Progenitor cell of endocrine pancreas (in vitro differentiated cells): ENCODE results near the gene SUPT5H. TPM values are rescaled to one million over a fixed set of nuclear protein-coding genes. Genes with fewer than 3 reads are reported as not detected.
A peak's percentile ranks its signal among the peaks of the same experiment; 100 is the strongest.

Experiments
- DNase-seq: peaks from one replicate; pipeline ENCODE4 v3.0.0; 2021; ENCODE audit warnings: low spot score; ENCODE audit not compliant: unreplicated experiment
- H3K27ac Mint-ChIP-seq: 2 replicates; pipeline ENCODE4 v1.8.0; 2021; ENCODE audit warnings: mild to moderate bottlenecking, moderate library complexity, mixed read lengths
- H3K27me3 Mint-ChIP-seq: 2 replicates; pipeline ENCODE4 v1.8.0; 2021; ENCODE audit warnings: mixed read lengths
- H3K36me3 Mint-ChIP-seq: 2 replicates; pipeline ENCODE4 v1.8.0; 2022; ENCODE audit warnings: mixed read lengths; ENCODE audit not compliant: insufficient read depth
- H3K4me1 Mint-ChIP-seq: 2 replicates; pipeline ENCODE4 v1.8.0; 2021; ENCODE audit warnings: low read depth, mixed read lengths
- H3K4me3 Mint-ChIP-seq: 2 replicates; pipeline ENCODE4 v1.8.0; 2021; ENCODE audit warnings: low read depth, mild to moderate bottlenecking, moderate library complexity, mixed read lengths
- H3K9me3 Mint-ChIP-seq: 2 replicates; pipeline ENCODE4 v1.8.0; 2021; ENCODE audit warnings: low read depth, mixed read lengths
- total RNA-seq: library from RNA; stranded (reverse); gene quantifications from 2 replicates; pipeline ENCODE4 v1.2.1, GENCODE V29; 2021
- TF ChIP-seq, protein P1 (sequence below): fragments of 200-600 bp; sonication (generic); IDR thresholded peaks from one replicate; pipeline ENCODE4 v1.5.0; 2021; ENCODE audit warnings: antibody characterized with exemption, mild to moderate bottlenecking; ENCODE audit not compliant: unreplicated experiment

The SUPT5H gene
- total RNA-seq, 1 donor from 2014 or later = 171 TPM

DNA sequence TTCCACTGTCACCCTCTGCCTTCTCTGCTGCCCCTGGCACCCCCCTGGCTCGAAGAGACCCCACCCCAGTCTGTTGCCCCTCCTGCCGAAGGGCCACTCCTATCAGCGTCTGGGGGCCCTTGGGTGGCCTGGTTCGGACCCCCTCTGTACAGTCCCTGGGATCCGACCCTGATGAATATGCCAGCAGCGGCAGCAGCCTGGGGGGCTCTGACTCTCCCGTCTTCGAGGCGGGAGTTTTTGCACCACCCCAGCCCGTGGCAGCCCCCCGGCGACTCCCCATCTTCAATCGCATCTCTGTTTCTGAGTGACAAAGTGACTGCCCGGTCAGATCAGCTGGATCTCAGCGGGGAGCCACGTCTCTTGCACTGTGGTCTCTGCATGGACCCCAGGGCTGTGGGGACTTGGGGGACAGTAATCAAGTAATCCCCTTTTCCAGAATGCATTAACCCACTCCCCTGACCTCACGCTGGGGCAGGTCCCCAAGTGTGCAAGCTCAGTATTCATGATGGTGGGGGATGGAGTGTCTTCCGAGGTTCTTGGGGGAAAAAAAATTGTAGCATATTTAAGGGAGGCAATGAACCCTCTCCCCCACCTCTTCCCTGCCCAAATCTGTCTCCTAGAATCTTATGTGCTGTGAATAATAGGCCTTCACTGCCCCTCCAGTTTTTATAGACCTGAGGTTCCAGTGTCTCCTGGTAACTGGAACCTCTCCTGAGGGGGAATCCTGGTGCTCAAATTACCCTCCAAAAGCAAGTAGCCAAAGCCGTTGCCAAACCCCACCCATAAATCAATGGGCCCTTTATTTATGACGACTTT lies 36.8 kb upstream of the SUPT5H start:
- no peaks in the 10 kb centered on the region for H3K9me3 Mint-ChIP-seq
- peak overlapping the region; percentile 94 for H3K27ac Mint-ChIP-seq
- no peaks in the 10 kb centered on the region for H3K27me3 Mint-ChIP-seq
- peak overlapping the region; percentile 89 for H3K4me3 Mint-ChIP-seq
- TF ChIP-seq, protein P1, sequence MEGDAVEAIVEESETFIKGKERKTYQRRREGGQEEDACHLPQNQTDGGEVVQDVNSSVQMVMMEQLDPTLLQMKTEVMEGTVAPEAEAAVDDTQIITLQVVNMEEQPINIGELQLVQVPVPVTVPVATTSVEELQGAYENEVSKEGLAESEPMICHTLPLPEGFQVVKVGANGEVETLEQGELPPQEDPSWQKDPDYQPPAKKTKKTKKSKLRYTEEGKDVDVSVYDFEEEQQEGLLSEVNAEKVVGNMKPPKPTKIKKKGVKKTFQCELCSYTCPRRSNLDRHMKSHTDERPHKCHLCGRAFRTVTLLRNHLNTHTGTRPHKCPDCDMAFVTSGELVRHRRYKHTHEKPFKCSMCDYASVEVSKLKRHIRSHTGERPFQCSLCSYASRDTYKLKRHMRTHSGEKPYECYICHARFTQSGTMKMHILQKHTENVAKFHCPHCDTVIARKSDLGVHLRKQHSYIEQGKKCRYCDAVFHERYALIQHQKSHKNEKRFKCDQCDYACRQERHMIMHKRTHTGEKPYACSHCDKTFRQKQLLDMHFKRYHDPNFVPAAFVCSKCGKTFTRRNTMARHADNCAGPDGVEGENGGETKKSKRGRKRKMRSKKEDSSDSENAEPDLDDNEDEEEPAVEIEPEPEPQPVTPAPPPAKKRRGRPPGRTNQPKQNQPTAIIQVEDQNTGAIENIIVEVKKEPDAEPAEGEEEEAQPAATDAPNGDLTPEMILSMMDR = no peak
- no peak for DNase-seq
- H3K4me1 Mint-ChIP-seq = peaks cover 33% of the 10 kb centered on the region
- H3K36me3 Mint-ChIP-seq = peaks cover 4% of the 10 kb centered on the region

DNA sequence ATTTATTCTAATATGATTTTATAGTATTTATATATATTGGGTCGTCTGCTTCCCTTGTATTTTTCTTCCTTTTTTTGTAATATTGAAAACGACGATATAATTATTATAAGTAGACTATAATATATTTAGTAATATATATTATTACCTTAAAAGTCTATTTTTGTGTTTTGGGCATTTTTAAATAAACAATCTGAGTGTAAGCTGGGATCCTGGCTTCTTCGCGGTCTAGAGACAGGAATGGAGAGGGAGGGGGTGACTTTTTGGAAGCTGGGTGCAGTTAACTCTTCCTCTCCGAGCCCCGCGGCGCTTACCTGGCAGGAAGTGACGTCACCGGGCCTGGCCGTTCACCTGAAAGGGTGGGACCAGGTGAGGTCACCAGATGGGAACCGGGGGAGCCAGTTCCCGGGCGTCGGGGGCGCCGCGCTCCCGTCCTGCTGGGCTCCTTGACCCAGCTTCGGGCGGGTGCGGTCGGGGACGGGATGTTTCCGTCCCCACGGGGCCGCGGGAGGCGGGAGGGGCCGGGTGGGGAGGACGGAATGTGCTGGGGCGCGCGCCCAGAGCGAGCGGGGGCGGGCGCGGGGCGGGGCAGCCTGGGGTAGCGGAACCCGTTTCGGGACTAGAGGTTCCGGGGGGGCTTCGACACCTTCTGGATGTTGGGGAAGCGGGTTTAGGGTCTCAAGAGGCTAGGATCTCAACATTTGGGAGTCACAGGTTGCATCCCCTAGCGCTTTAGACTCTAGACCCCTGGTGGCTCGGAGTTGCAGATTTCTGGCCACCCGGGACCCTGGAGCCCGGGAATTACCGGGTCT lies 36.0 kb upstream of the SUPT5H start:
- H3K4me3 Mint-ChIP-seq = peak overlapping the region; percentile 98
- no peaks in the 10 kb centered on the region for H3K9me3 Mint-ChIP-seq
- H3K4me1 Mint-ChIP-seq = peaks cover 38% of the 10 kb centered on the region
- no peaks in the 10 kb centered on the region for H3K27me3 Mint-ChIP-seq
- H3K27ac Mint-ChIP-seq = peak overlapping the region; percentile 96
- H3K36me3 Mint-ChIP-seq = peaks cover 4% of the 10 kb centered on the region
- TF ChIP-seq, protein P1 = peak; percentile 34
- DNase-seq = peak; percentile 87

DNA sequence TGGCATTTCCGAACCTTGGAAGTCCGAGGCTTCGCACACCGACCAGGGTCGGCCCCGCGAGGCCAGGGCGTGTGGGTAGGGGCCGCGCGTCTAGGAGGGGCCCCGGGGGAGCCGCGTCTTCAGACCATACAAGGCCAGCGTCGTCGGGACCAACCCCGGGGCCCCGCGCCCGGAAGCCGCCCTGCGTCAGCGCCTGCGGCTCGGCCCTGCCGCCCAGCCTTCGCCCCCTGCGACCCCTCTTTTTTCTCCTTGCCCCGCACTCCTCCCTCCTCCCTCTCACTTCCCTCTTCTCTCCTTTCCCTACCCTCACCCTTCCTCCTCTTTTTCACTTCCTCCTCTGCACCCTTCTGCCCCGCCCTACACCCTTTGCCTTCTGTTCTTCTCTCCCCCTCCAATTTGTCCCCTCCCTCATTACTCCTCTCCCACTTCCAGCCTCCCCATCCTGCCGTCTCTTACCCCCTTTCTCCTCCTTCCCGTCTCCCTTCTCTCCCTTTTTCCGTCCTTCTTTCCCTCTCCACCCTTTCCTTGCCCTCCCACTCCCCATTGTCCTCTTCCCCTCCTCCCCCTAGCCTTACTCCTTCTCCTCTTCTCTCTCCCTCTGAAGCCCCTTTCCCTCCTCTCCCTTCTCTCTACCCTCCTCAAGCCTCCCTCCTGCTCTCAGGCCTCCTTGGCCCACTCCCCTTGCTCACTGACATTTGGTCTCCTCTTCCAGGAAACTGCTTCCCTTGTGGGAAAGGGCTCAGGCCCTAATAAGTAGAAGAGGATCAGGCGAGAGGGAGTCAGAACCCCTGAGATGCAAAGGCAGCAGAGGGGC lies 35.2 kb upstream of the SUPT5H start:
- no peak for DNase-seq
- H3K27ac Mint-ChIP-seq = peak overlapping the region; percentile 96
- H3K27me3 Mint-ChIP-seq = no peaks in the 10 kb centered on the region
- no peaks in the 10 kb centered on the region for H3K9me3 Mint-ChIP-seq
- H3K4me1 Mint-ChIP-seq = peaks cover 44% of the 10 kb centered on the region
- TF ChIP-seq, protein P1 = peak; percentile 1
- H3K36me3 Mint-ChIP-seq = peaks cover 4% of the 10 kb centered on the region
- peak overlapping the region; percentile 98 for H3K4me3 Mint-ChIP-seq

DNA sequence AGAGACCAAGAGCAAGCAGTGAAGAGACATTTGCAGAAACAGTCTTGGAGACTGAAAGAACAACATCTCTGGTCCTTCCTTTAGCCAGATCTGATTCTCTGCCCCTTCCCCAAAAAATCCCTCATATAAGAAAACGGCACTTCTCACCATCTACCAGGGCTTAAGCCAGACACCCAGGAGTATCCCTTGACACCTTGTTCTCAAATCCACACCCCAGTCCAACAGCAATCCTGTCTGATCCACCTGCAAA lies 34.6 kb upstream of the SUPT5H start:
- TF ChIP-seq, protein P1 = no peak
- peaks cover 4% of the 10 kb centered on the region for H3K36me3 Mint-ChIP-seq
- DNase-seq = no peak
- no peaks in the 10 kb centered on the region for H3K9me3 Mint-ChIP-seq
- H3K4me1 Mint-ChIP-seq = peaks cover 46% of the 10 kb centered on the region
- peak overlapping the region; percentile 98 for H3K4me3 Mint-ChIP-seq
- H3K27ac Mint-ChIP-seq = peak overlapping the region; percentile 96
- no peaks in the 10 kb centered on the region for H3K27me3 Mint-ChIP-seq
